ENCODE measurements around the gene SGCD.

SGCD gene

DNA sequence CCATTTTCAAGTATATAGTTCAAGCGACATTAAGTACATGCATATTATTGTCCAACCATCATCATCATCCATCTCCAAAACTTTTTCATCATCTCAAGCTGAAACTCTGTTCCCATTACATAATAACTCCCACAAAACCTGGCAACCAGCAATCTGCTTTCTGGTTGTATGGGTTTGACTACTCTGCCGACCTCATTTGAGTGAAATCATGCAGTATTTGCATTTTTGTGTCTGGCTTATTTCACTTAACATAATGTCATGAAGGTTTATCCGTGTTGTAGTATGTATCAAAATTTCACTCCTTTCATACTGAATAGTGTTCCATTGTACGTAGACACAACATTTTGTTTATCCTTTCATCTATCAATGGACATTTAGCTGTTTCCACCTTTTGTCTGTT lies 74.8 kb downstream of the SGCD start:
- DNase-seq (ENCODE audit: low read depth in 2 of 2), result no peak

- DNase-seq (ENCODE audit: low read depth in 2 of 2), result peak in 1 of 2 donors; percentile 7
These were observed 75.5 kb downstream of the SGCD start for GRCh38 chr5:156402387-156402921.

DNA sequence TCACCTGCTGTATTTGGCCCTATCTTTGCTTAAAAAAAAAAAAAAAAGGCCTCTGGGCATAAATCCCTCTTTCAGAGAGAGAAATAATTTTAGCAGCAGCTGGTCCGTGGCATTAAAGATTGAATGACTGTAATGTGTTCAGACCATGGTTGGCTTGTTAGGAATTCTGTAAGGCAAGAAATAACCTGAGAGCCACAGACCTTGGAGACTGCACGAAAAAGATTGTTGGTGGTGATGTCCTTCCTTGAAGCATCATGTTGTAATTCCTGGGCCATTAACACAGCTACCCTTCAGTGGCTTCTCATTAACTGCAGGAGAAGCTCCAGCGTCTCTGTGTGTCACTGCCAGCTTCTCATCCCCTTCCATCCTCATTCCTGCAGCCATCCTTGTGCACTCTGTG lies 79.0 kb downstream of the SGCD start:
- DNase-seq (ENCODE audit: low read depth in 2 of 2), result no peak

- no peak for DNase-seq (ENCODE audit: low read depth in 2 of 2)
These were observed 80.3 kb downstream of the SGCD start for GRCh38 chr5:156407251-156407650.

DNA sequence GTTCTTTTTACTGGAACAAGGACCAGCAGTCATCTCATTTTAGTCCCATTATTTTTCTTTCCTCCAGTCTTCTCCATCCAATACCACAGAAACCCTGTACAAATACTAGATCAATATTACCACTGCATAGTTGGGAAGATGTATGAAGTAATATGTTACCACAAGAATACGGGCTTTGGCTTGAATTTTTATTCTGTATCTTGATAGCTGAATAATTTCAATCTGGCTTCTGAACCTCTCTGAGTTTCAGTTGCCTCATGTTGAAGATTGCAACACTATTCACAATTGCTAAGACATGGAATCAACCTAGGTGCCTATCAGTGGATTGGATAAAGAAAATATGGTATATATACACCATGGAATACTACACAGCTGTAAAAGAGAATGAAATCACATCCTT lies 82.9 kb downstream of the SGCD start:
- DNase-seq (ENCODE audit: low read depth in 2 of 2), result no peak

- no peak for DNase-seq (ENCODE audit: low read depth in 2 of 2)
These were observed 84.2 kb downstream of the SGCD start for GRCh38 chr5:156411185-156411613.

DNA sequence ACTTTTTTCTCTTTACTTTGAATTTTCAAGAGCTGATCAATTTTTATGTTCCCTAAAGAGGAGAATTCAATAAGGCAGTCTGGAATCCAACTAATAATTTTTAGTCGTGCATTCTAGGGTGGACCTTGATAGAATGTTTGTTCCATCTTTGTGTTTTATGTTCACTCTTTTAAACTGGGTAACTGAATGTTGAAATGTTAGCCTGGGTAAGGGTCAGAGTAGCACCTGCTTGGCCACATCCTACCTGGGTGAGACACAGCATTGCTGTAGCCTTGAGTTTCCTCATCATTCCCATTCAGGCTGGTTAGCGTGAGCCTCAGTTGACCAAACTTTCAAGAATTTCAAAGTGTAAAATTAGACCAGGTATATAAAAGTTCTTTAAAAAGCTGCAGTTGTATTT lies 85.0 kb downstream of the SGCD start:
- DNase-seq (ENCODE audit: low read depth in 2 of 2), result no peak

- DNase-seq (ENCODE audit: low read depth in 2 of 2), result no peak
These were observed 87.4 kb downstream of the SGCD start for GRCh38 chr5:156414391-156414790.

DNA sequence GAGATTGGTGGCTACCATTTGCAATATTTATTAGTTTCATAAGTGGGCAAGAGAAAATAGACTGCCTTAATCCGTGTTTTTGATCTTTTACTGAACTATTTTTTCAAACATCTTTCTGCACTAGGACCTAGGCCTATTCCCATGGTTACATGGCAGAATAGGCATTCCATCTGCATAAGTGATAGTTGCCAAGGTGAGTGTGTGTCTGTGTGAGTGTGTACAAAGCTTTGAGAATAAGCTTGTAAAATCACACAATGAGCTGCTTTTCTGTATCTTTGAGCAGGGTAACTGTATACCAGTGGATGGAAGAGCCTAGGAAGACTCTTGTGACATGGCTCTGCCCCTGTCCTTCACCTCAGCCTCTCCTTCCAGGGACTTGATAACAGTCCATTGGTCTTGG lies 92.7 kb downstream of the SGCD start:
- no peak for DNase-seq (ENCODE audit: low read depth in 2 of 2)

DNA sequence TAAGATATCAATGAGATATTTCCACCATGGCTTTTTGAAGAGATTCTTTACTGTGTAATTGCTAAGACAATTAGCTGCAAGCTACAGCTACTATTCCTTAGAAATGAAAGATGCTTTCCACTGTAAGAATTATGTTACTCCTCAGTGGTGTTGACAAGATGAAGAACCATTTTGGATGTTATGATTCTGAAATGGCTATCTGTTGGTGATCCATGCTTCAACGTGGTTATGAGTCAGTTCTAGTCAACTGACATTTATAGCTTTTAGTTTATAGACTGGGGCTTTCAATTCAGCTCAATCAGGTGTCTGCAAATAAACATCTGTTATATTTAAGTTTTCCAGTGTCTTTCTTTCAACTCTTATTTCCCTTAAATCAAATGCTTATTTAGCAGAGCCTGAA lies 93.7 kb downstream of the SGCD start:
- DNase-seq (ENCODE audit: low read depth in 2 of 2), result no peak

DNA sequence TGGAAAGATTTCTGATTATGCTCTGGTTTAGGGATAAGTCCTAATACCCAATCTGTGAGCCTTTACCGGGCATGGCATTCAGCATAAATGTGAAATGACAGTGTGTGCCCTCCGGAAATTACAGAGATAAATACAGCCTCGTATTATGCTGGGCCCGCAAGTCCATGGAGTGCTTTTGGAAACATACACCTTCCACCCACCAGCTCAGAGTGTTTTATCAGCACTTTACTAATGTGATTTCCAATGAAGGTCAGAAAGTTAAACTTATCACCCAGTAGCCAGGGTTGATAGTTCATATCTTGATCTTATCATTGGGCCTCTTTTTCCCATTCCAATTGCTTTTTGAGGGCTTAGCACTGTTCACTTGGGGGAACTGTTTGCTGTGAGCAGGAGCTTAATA lies 94.8 kb downstream of the SGCD start:
- DNase-seq (ENCODE audit: low read depth in 2 of 2), result no peak

- DNase-seq (ENCODE audit: low read depth in 2 of 2), result no peak
These were observed 96.6 kb downstream of the SGCD start for GRCh38 chr5:156423597-156423996.

- DNase-seq (ENCODE audit: low read depth in 2 of 2), result no peak
These were observed 100.4 kb downstream of the SGCD start for GRCh38 chr5:156427315-156427714.

GRCh38 chr5:156431956-156432829 lies 105.2 kb downstream of the SGCD start:
- no peak for DNase-seq (ENCODE audit: low read depth in 2 of 2)

DNA sequence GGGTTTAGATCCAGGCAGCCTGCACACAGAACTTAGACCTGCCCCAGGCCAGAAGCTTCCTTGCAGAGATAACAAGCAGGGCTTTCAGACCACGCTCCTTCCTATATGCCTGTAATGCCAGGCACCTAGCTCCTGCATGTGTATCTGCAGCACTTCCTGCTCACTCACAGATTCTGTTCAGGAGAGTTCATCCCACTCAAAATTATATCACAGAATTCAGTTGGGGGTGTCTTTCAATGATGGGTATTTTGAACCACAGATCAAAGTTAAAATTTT lies 105.8 kb downstream of the SGCD start:
- DNase-seq (ENCODE audit: low read depth in 2 of 2), result no peak

GRCh38 chr5:156434471-156434870 lies 107.5 kb downstream of the SGCD start:
- DNase-seq (ENCODE audit: low read depth in 2 of 2), result no peak

- no peak for DNase-seq (ENCODE audit: low read depth in 2 of 2)
These were observed 108.1 kb downstream of the SGCD start for GRCh38 chr5:156435101-156435500.

DNA sequence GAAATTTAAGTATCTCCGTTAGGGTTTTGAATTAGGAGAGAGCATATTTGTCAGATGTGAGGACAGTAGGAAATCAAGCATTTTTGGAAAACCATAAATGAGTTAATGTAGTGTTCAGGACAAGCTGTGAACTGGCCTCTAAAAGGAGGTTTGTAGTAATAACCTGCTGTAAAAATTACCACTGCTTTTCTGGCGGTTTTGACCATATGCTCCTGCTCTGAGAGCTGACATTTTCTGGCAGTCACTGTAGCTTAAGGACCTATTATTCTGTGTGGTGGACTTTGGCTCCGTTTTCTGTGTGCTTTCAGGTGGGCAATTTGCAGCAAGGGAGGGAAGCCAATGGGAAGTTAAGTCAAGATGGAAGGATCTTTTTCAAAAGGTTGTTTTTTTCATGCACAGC lies 111.1 kb downstream of the SGCD start:
- DNase-seq (ENCODE audit: low read depth in 2 of 2), result no peak

DNA sequence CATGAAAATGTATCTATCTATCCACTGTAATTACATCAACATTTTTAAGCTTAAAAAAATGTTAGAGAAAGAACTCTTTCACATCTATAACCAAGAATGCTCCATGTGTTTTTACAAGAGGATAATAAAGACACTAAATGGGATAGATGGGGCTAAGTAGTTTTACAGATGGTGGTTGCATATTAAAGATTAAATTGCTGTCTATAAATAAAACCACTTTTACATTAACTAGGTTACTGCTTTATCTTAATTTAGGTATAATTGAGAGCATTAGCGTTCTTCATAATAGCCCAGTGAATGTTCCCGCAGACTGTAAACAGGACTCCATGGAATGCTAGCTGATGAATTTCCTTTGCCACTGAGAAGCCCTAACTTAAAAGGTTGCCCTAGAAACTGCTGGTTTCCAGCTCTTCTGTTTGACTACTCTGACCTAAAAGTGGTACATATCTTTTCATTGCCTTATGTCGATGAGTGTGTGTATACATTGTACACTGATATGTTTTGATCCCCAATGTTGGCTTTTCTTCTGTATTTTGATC lies 117.9 kb downstream of the SGCD start:
- DNase-seq (ENCODE audit: low read depth in 2 of 2), result no peak

DNA sequence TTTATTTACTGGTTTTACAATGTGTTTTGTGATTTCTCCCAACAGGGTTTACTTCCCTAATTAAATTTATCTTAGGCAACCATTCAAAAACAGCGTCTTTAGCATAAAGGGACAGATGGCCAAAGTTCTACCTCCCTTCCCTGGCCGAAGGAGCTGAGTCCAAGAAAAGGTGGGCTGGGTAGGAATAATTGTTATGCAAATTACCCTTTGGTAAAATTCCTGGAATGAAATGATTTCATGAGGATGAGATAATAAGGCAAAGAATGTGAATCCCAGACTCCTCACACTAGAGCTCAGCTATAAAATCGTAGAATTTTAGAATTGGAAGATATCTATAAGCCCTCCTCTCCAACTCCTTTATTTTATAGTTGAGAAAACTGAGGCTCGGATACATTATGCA lies 119.6 kb downstream of the SGCD start:
- DNase-seq (ENCODE audit: low read depth in 2 of 2), result no peak

- DNase-seq (ENCODE audit: low read depth in 2 of 2), result no peak
These were observed 123.8 kb downstream of the SGCD start for GRCh38 chr5:156450778-156451177.

DNA sequence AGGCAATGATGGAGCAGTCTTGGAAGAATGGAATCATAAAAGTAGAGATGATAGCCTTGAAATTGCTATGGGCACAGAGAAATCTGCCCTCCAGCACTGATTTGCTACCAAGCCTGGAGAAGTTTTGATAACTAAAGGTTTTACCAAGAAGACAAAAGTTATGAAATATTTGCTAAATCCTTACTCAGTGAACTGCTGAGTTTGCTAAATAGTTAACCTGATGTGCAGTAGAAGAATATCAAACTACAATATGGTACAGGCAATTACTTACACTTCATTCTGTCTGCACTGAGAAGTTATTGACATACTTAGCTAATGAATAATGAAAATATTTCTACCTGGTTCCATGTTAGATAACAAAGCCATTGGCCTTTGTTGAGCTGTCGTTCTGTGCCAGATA lies 124.5 kb downstream of the SGCD start:
- no peak for DNase-seq (ENCODE audit: low read depth in 2 of 2)

GRCh38 chr5:156456857-156457256 lies 129.9 kb downstream of the SGCD start:
- DNase-seq (ENCODE audit: low read depth in 2 of 2), result no peak
